Sigmoid colon (tissue), 4 donors: Measurements from ENCODE around the gene MAML1.

Experiments
- POLR2A ChIP-seq, 2 donors: fragments of 450-650 bp; IDR thresholded peaks; one replicate each; pipeline ENCODE4 v1.6.1; 2016; ENCODE audit warnings: antibody characterized with exemption in 2 of 2, mild to moderate bottlenecking in 2 of 2, moderate library complexity in 2 of 2
- POLR2AphosphoS5 ChIP-seq, 4 donors: sonication (generic); formaldehyde crosslinking; IDR thresholded peaks; one replicate each; pipeline ENCODE4 v1.6.1; 2017; ENCODE audit warnings: antibody characterized with exemption in 4 of 4
- TF ChIP-seq, protein P1 (sequence below), 4 experiments: fragments of 450-650 bp in 3 of 4; fragments of 200-600 bp in 1 of 4; IDR thresholded peaks; one replicate each; pipeline ENCODE4 v1.5.1; 2016 to 2019; ENCODE audit warnings: antibody characterized with exemption in 4 of 4, mild to moderate bottlenecking in 3 of 4, moderate library complexity in 2 of 4

DNA sequence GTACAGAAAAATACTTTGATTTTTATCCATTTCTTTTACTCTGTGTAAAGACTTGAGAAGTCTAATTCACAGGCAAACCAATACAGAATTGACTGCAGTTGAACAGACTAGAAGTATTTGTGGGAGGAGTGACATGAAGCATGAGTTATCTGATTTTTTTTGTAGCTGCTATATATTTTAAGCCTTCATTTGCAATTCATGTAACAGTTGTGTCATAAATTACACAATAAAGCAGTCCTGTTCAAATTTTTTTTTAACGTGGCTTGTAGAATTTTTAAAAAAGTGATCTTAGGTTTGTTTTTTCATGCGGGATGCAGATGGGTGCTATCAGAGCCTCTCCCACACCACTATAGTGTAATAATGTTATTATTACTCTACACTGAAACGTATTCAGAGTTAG lies 2.9 kb upstream of the MAML1 start:
- TF ChIP-seq, protein P1, sequence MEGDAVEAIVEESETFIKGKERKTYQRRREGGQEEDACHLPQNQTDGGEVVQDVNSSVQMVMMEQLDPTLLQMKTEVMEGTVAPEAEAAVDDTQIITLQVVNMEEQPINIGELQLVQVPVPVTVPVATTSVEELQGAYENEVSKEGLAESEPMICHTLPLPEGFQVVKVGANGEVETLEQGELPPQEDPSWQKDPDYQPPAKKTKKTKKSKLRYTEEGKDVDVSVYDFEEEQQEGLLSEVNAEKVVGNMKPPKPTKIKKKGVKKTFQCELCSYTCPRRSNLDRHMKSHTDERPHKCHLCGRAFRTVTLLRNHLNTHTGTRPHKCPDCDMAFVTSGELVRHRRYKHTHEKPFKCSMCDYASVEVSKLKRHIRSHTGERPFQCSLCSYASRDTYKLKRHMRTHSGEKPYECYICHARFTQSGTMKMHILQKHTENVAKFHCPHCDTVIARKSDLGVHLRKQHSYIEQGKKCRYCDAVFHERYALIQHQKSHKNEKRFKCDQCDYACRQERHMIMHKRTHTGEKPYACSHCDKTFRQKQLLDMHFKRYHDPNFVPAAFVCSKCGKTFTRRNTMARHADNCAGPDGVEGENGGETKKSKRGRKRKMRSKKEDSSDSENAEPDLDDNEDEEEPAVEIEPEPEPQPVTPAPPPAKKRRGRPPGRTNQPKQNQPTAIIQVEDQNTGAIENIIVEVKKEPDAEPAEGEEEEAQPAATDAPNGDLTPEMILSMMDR (IDR thresholded peaks at IDR 0.05), result no peak
- TF ChIP-seq POLR2A (IDR thresholded peaks at IDR 0.05) (no peak), POLR2AphosphoS5 (IDR thresholded peaks at IDR 0.05) (no peak)
